ENCODE results near the gene HOXD12.

Gene HOXD12

DNA sequence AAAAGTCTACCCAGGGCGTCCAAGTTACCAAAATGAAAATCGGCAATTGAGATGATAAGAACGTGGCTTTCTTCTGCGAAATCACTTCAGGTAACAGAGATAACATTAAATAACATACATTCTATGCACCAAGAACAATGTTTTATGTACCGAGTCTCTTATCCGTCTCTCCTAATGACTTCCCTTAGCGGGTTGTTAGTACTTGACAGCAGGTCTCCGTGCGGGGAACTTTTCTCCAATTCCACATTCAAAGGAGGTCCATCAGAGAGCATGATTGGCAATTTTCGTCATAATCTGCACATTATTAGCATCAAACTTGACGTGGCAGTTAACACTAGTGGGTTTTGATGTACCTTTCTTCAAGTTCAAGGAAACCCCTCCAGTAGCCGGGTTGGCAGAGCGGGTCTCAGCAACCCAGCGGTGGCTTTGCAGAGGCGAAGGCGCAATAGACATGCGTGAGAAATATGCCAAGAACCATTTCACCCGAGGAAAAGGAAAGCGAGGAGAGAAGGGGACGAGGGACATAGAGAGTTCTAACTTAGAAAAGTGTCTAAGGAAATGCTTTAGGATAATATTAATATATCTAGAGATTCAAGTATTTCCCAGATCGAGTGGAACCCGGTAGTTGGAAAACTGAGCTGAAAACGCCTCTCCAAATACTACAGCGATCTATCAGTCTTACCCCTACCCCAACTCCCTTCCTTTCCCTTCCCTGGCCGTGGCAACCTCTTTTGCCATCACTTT is 20.9 kb upstream of the HOXD12 start:
- Mint-ChIP-seq H3K36me3 (peaks cover 42% of the 10 kb centered on the region), H3K4me3 (peak overlapping the region; percentile 44), H3K4me1 (peaks cover 9% of the 10 kb centered on the region), H3K9me3 (peaks cover 4% of the 10 kb centered on the region), H3K27ac (peak overlapping the region; percentile 82)
- no peak for ATAC-seq
- no peak for DNase-seq (ENCODE audit: low spot score in 2 of 2)

DNA sequence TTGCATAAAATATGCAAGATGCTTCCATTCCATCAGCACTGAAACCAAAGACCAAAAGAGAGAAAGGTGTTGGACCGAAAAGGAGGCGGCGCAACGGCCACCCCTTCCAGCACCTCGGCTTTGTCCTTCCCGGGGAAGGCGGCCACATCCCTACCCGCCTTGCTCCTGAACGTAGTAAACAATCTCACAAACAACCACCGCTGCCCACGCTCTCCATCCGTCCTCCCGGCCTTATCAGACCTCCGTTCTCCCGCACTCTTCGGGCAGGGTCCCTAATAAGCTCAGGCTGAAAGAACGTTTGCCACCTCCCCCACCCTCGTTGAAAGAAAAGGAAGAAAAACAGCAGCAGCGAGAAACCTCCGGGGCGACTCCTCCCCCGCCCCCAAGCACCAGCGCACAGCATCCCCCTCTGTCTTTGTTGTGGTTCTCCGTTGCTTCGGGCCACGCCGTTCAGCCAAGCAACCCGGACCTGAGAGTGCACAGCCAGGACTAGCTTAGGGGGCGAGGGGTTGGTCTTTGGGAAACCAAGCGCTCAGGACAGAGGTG is 20.2 kb upstream of the HOXD12 start:
- peaks cover 4% of the 10 kb centered on the region for H3K9me3 Mint-ChIP-seq
- DNase-seq (ENCODE audit: low spot score in 2 of 2) (no peak), ATAC-seq (no peak)
- peak overlapping the region; percentile 82 for H3K27ac Mint-ChIP-seq
- peaks cover 9% of the 10 kb centered on the region for H3K4me1 Mint-ChIP-seq
- H3K36me3 Mint-ChIP-seq = peaks cover 49% of the 10 kb centered on the region
- H3K4me3 Mint-ChIP-seq = peak overlapping the region; percentile 44

DNA sequence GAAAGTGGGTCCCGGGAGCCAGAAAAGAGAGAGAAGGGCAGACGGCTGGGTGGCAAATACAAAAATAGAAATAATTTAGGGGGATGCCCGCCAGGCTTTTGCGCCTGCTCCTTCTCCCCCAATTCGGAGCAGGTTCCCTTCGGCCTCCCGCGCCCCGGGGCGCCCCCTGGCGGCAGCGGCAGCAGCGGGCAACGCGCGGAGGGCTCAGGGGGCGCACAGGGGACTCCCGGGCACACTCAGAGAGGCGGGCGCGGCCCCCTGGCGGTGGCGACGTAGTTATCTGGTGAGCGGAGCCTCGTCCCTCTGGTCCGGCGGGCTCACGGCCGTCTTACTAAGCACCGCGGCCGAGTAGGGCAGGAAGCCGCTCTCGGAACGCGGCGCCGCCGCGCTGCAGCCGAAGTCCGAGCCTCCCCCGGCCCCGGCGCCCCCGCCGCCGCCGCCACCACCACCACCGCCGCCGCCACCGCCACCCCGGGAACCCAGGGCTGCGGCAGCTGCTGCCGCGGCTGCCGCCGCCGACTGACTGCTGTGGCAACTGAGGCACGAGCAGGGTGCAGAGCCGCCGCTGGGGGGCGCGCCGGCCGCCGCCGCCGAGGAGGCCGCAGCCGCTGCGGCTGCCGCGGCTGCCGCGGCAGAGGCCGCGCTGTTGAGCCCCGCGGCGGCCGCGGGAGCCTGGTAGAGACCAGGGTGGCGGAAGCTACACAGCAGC is 19.6 kb upstream of the HOXD12 start:
- H3K9me3 Mint-ChIP-seq = peaks cover 4% of the 10 kb centered on the region
- H3K27ac Mint-ChIP-seq = peak overlapping the region; percentile 82
- no peak for ATAC-seq
- DNase-seq (ENCODE audit: low spot score in 2 of 2) = peak in 1 of 2 donors; percentile 56
- H3K4me1 Mint-ChIP-seq = peaks cover 9% of the 10 kb centered on the region
- H3K36me3 Mint-ChIP-seq = peaks cover 55% of the 10 kb centered on the region
- H3K4me3 Mint-ChIP-seq = peak overlapping the region; percentile 44

DNA sequence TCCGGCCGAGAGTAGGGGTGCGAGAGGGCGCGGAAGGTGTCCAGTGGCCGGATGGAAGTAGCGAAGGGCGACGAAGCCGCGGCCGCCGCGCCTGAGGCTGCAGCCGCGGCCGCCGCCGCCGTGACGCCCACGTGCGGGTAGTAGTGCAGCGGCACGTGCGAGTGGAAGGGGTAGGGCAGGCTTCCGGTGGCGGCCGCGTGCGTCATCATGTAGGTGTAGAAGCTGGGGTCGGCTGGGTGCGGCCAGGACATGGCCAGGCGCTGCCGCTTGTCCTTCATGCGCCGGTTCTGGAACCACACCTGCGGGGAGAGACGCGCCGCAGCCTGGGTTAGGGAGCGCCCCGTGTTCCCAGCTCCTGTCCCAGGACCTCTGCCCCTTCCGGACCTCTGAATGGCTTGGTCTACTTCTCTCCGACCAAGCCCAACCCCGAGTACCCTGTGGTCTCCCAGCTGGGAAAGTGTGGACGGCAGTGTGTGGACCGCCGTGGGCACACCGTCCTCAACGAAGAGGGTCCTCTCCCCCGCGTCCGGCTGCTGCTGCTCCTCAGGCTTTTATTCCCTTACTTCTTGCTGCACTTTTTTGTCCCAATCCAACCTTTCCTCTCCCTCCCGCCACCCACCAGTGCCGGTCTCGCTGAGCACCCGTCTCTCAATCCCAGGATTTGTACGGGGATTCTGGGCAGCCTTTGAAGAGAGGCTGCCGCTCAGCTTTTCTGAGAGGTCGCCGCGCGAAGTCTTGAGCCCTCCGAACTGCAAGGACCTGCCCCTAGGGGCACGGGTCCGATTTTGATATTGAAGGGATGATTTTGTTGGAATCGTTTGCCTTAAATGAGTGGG is 18.8 kb upstream of the HOXD12 start:
- ATAC-seq = no peak
- no peak overlapping the region for H3K4me3 Mint-ChIP-seq
- peak in 1 of 2 donors; percentile 51 for DNase-seq (ENCODE audit: low spot score in 2 of 2)
- H3K9me3 Mint-ChIP-seq = peaks cover 1% of the 10 kb centered on the region
- peaks cover 55% of the 10 kb centered on the region for H3K36me3 Mint-ChIP-seq
- H3K27ac Mint-ChIP-seq = peak overlapping the region; percentile 32
- H3K4me1 Mint-ChIP-seq = peaks cover 9% of the 10 kb centered on the region

DNA sequence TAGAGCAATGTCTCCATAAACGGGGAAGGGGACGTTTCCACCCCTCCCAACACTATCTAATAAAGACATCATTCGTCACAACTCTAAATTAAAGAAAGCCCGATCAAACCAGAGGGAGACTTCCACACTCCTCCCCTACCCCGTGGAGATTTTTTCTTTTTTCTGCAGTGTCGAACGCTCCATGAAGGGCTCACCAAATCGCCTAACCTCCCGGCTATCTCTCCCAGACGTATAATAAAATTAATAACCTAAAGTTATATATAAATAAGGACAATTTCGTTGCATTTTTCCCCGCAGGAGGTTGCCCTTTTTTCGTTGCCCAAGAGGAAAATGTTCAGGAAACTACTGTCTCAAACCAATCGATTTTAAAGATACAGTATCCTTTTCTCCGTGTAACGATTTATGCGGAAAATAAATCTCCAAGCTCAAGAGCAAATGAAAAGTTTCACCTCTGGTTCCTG is 18.2 kb upstream of the HOXD12 start:
- Mint-ChIP-seq H3K9me3 (no peaks in the 10 kb centered on the region), H3K4me3 (no peak overlapping the region), H3K36me3 (peaks cover 58% of the 10 kb centered on the region), H3K4me1 (peaks cover 9% of the 10 kb centered on the region), H3K27ac (peak overlapping the region; percentile 32)
- DNase-seq (ENCODE audit: low spot score in 2 of 2) (peak in 1 of 2 donors; percentile 44), ATAC-seq (no peak)

DNA sequence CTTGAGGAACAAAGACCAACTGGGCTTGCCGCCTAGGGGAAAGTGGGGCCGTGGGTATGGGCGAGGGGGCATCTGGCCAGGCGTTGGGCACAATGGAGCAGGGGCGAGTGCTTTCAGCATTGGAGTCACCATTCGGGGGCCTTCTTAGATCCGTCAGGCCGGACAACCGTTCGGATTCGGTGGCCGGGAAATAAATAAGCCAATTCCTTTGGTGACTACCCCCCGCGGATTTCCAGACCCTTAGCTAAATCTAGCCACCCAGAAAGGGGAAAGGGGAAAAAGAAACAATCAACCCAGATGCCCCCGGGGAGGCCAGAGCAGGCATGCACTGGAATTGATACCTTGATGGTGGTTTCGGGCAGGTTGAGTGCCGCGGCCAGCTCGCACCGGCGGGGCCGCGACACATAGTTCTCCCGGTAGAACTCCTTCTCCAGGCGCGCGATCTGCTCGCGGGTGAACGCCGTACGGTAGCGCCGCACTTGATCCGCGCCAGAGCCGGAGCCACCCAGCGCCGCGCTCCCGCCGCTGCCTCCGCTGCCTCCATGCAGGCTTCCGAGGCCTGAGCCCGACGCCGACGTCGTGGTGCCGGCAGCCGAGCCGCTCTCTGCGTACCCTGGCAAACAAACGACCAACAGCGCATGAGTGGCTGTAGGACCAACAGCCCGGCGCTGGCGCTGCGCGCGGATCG is 17.6 kb upstream of the HOXD12 start:
- ATAC-seq (no peak), DNase-seq (ENCODE audit: low spot score in 2 of 2) (peak in 1 of 2 donors; percentile 51)
- Mint-ChIP-seq H3K27ac (peak overlapping the region; percentile 63), H3K4me3 (no peak overlapping the region), H3K36me3 (peaks cover 60% of the 10 kb centered on the region), H3K4me1 (peaks cover 9% of the 10 kb centered on the region), H3K9me3 (no peaks in the 10 kb centered on the region)

DNA sequence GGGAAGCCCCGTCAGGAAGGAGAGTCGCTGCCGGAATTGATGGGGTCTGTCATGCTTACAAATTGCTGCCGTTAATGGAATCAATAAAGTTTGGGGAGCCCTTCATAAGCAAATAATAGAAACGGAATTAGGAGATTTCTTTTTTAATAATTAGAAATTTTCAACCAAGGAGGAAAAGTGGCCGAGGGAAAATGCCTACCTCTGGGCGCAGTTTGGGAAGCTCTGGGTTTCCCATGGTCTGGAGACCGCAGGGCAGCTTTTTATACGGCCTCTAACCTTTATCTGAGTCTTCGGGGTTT is 17.1 kb upstream of the HOXD12 start:
- Mint-ChIP-seq H3K36me3 (peaks cover 60% of the 10 kb centered on the region), H3K4me1 (peaks cover 9% of the 10 kb centered on the region), H3K27ac (peak overlapping the region; percentile 63), H3K9me3 (no peaks in the 10 kb centered on the region), H3K4me3 (no peak overlapping the region)
- DNase-seq (ENCODE audit: low spot score in 2 of 2) (peak in 1 of 2 donors; percentile 47), ATAC-seq (no peak)

DNA sequence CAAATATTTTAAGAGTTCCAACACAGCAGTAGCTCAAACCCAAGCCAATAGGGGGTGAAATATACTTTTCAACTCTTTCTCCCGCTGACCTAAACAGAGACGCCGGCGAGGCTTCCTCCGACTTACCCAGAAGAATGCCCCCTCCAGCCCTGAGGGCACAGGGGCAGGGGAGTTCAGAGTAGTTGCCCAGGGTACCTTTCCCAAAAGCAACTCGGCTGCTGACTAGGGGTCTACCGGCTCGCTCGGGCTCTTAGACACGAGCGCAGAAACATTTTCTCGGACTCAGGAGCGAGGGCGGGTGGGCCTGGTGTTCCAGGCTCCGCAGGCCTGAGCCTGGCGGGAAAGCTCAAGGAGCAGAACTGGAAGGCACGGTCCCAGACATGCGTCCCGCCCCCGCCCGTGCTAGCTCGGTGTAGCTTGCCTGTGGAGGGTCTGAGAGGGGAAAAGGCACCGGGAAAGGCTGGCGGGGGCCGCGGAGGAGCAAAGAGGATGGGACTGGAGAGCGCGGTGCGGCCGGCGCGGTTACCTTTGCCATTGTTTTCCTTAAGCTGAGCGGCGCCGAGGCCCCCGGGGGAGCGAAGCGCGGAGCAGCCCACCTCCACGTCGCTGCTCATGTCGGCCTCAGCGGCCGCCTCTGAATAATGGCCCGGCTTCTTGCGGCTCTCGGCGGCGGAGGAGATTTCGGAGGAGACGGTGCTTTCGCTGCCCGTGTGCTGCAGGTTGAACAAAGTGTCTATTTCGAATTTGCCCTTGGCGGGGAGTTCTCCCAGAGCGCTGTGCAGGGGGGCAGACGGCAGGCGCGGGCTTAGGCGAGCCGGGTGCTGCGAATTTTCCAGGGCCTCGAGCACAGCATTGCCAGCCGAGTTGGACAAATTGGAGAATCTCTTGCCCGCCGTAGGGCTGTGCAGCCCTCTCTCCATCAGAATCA is 16.5 kb upstream of the HOXD12 start:
- Mint-ChIP-seq H3K36me3 (peaks cover 60% of the 10 kb centered on the region), H3K4me1 (peaks cover 10% of the 10 kb centered on the region), H3K4me3 (no peak overlapping the region), H3K27ac (peak overlapping the region; percentile 63), H3K9me3 (no peaks in the 10 kb centered on the region)
- ATAC-seq = no peak
- DNase-seq (ENCODE audit: low spot score in 2 of 2) = peak in 1 of 2 donors; percentile 48

DNA sequence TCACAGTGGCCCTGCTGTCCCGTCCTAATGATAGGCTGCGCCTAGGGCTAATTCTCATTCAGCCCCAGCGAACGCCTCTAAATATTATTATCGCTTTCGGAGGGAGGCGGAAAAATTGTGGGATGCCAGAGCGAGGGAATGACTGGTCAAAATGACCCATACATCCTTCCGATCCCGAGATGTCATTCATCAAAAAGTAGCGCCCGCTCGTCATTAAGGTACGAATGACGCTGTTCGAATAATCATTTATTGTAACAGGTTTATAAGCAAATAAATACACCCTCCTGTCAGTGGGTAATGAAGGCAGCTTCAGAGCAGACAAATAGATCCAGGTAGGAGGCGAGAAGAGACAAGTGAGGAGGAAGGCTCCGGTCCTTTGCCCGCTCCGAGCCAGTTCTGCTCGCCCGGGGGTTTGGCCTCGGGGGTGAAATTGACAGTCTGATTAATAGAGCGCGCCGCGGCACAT is 15.8 kb upstream of the HOXD12 start, which contains the start of gene EVX2:
TSS of gene EVX2 (minus strand) at position 167 of the 466 bp plus-strand sequence. CDS start 186 bp downstream, outside the sequence.
- ATAC-seq = no peak
- H3K9me3 Mint-ChIP-seq = no peaks in the 10 kb centered on the region
- H3K27ac Mint-ChIP-seq = peak within 1 kb of the TSS; percentile 63
- DNase-seq (ENCODE audit: low spot score in 2 of 2) = no peak
- peaks cover 57% of the 10 kb centered on the region for H3K36me3 Mint-ChIP-seq
- H3K4me1 Mint-ChIP-seq = peaks cover 14% of the 10 kb centered on the region
- H3K4me3 Mint-ChIP-seq = no peak within 1 kb of the TSS

DNA sequence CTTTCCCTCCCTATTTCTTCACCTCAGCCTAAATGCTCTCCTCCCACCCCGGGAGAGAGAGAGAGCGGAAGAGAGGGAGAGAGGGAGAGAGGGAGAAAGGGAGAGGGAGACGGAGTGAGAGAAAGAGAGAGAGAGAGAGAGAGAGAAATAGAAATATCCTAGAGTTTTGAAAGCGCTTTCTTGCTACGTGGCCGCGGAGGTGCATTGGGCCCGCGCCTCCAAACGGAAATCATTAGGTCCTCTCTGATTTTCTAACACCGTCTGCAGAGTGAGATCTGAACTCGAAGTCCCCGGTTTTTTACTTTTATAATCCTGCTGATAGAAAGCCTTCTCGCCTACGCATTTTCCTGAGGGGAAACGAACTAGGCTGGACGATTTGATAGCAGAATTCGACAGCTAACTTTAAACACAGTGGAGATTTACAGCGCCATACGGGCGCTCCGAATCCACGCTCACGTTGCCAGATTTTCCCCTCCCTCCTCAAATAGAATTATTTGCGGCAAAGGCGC is 14.9 kb upstream of the HOXD12 start:
- Mint-ChIP-seq H3K9me3 (no peaks in the 10 kb centered on the region), H3K4me1 (peaks cover 7% of the 10 kb centered on the region), H3K27ac (no peak overlapping the region), H3K36me3 (peaks cover 48% of the 10 kb centered on the region), H3K4me3 (no peak overlapping the region)
- ATAC-seq (no peak), DNase-seq (ENCODE audit: low spot score in 2 of 2) (no peak)

DNA sequence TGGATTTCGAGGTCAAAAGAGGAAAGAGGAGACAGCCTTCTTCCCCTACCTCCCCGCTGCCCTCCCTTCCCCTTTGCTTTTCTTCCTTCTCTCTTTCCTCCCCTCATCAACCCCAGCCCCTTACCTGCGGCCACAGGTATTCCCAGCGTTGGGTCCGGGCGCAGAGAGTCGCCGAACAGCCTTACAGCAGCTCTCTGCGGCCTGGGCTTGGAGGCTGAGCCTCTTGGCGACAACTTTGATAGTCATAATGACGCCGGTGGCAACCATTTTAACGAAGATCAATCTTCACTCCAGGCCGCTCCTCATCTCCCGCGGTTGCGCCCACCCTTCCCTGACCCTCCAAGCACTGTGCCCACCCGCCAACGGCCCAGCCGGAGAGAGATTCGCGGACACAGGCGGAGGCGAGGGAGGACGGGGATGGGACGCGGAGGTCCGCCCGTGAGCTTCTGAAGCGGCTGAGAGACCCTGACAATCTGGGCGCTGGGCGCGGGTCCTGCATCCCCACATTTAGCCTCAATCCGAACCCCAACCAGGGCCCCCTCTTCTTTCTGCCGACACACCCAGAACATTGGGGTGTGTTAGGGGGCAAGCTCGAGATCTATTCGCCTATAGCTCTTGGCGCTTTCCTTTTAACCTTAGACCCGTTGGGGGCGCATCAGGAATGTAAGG is 14.3 kb upstream of the HOXD12 start:
- Mint-ChIP-seq H3K27ac (no peak overlapping the region), H3K36me3 (peaks cover 46% of the 10 kb centered on the region), H3K4me3 (no peak overlapping the region), H3K4me1 (peaks cover 6% of the 10 kb centered on the region), H3K9me3 (no peaks in the 10 kb centered on the region)
- DNase-seq (ENCODE audit: low spot score in 2 of 2) (no peak), ATAC-seq (no peak)

DNA sequence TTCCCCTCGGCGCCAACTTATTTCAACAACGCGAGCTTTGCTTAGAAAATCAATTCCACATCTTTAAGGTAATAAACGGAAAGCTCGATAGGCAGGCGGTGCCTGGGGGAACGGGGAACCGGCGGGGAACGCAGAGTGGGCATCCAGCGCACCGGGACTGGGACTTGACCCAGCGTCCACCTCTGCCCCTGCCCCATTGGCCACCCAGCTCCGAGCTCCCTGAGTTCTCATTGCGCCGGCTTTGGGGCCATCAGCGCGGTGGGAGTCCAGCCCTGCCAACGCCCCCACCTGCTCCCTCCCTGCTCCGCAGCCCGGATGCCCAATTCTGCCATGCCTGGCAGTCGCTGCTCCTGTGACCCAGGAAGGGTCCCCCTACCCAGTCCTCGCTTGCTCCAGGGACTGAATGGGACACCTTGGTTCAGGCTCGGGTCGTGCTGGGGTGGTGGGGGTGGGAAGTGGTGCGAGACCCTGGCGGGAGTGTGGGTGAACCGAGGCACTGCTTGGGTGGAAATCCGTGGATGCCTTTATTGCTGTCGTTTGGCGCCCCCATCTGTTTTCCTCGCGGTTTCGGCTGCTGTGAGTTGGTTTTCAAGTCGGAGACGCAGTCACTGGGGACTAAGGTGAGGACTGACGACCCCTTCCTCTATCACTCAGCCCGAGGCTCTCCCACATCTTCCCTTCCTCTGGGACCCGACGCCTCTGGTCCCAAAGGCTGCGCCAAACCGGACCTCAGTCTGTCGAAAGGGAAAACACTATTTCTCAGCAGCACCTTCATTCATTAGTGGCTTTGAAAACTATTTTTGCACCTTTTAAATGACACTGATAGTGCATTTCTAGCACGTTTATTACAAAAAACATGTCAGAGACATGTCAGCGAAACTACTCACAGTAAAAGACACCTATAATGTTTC is 13.5 kb upstream of the HOXD12 start:
- H3K27ac Mint-ChIP-seq = no peak overlapping the region
- peaks cover 41% of the 10 kb centered on the region for H3K36me3 Mint-ChIP-seq
- no peaks in the 10 kb centered on the region for H3K9me3 Mint-ChIP-seq
- H3K4me3 Mint-ChIP-seq = no peak overlapping the region
- peaks cover 6% of the 10 kb centered on the region for H3K4me1 Mint-ChIP-seq
- no peak for ATAC-seq
- DNase-seq (ENCODE audit: low spot score in 2 of 2) = no peak

Data from stimulated activated effector memory CD8-positive, alpha-beta T cell treated with anti-CD3 and anti-CD28 coated beads, Interleukin-12 subunit alpha, Interleukin-12 subunit beta, amount 100 ng/mL, for 72 hours (primary cell).